CD4-positive, alpha-beta memory T cell (primary cell): ENCODE measurements around the gene DIP2C. TPM values are rescaled to one million over a fixed set of nuclear protein-coding genes. Genes with fewer than 3 reads are reported as not detected.
A peak's percentile ranks its signal among the peaks of the same experiment; 100 is the strongest.

Experiments used
- CTCF ChIA-PET: fragments of 350-600 bp; sonication (Branson Sonifier 250); formaldehyde crosslinking; loops from one replicate; lab custom pipeline; 2021; ENCODE audit warnings: inconsistent platforms; ENCODE audit not compliant: partially characterized antibody; lab: Charles Lee
- POLR2A ChIA-PET: fragments of 350-600 bp; sonication (Branson Sonifier 250); formaldehyde crosslinking; loops from one replicate; lab custom pipeline; 2021; ENCODE audit not compliant: partially characterized antibody; lab: Charles Lee
- DNase-seq, 5 donors: peaks; one replicate each; pipeline versions ENCODE4 v3.0.0 to v3.0.0-alpha.2; 2020 to 2022; ENCODE audit warnings: mixed read lengths in 1 of 5
- H3K27ac ChIP-seq: one replicate; pipeline ENCODE4 v1.7.0; 2013; ENCODE audit warnings: low read depth, low read length
- H3K27me3 ChIP-seq: 2 replicates; pipeline ENCODE4 v1.7.0; 2013; ENCODE audit warnings: mild to moderate bottlenecking, low read length, moderate library complexity; ENCODE audit not compliant: insufficient read depth
- H3K36me3 ChIP-seq: 2 replicates; pipeline ENCODE4 v1.7.0; 2013; ENCODE audit warnings: mild to moderate bottlenecking, low read length, moderate library complexity; ENCODE audit not compliant: insufficient read depth
- H3K4me1 ChIP-seq: 2 replicates; pipeline ENCODE4 v1.7.0; 2013; ENCODE audit warnings: mild to moderate bottlenecking, low read length, moderate library complexity; ENCODE audit not compliant: insufficient read depth
- H3K4me3 ChIP-seq, 2 donors: one replicate each; pipeline ENCODE4 v1.7.0; 2013; ENCODE audit warnings: low read length in 2 of 2, mild to moderate bottlenecking in 1 of 2
- H3K9me3 ChIP-seq, 2 donors: one replicate each; pipeline ENCODE4 v1.7.0; 2013; ENCODE audit warnings: low read length in 2 of 2, control low read depth in 1 of 2; ENCODE audit not compliant: control insufficient read depth in 1 of 2
- H3K27ac Mint-ChIP-seq, 7 donors: one replicate each; pipeline ENCODE4 v1.8.0; 2020 to 2021; ENCODE audit warnings: mixed read lengths in 7 of 7, mild to moderate bottlenecking in 6 of 7, inconsistent platforms in 3 of 7, moderate library complexity in 3 of 7
- H3K27me3 Mint-ChIP-seq, 2 donors: one replicate each; pipeline ENCODE4 v1.8.0; 2020 to 2021; ENCODE audit warnings: mixed read lengths in 2 of 2
- H3K36me3 Mint-ChIP-seq, 2 donors: one replicate each; pipeline ENCODE4 v1.8.0; 2020 to 2021; ENCODE audit warnings: mixed read lengths in 2 of 2, inconsistent platforms in 1 of 2, mild to moderate bottlenecking in 1 of 2
- H3K4me1 Mint-ChIP-seq, 4 donors: one replicate each; pipeline ENCODE4 v1.8.0; 2020 to 2021; ENCODE audit warnings: mixed read lengths in 4 of 4, mild to moderate bottlenecking in 1 of 4
- H3K4me3 Mint-ChIP-seq, 8 donors: one replicate each; pipeline ENCODE4 v1.8.0; 2020 to 2021; ENCODE audit warnings: mixed read lengths in 8 of 8, mild to moderate bottlenecking in 7 of 8, moderate library complexity in 6 of 8, inconsistent platforms in 3 of 8
- H3K9me3 Mint-ChIP-seq, 8 donors: one replicate each; pipeline ENCODE4 v1.8.0; 2020 to 2021; ENCODE audit warnings: mixed read lengths in 8 of 8, mild to moderate bottlenecking in 5 of 8, inconsistent platforms in 3 of 8, moderate library complexity in 1 of 8
- intact Hi-C: fragments of 100-400 bp; cut with micrococcal nuclease; formaldehyde crosslinking; loops from one replicate; pipeline ENCODE4 v1.15.1; 2023
- polyA plus RNA-seq, 2 donors: library from polyadenylated mRNA; unstranded; fragments of 300-500 nt; fragmentation: Illumina TruSeq; gene quantifications; one replicate each; pipeline ENCODE4 v1.2.3, GENCODE V29; 2021
- total RNA-seq, 2 experiments: library from RNA; stranded (reverse); gene quantifications; one replicate each; pipeline ENCODE4 v1.2.3, GENCODE V29; 2021

Gene DIP2C
- total and polyA plus RNA-seq, 4 experiments from 2014 or later = 1.1 to 6.0 (median 3.9) TPM

GRCh38 chr10:508726-509125 is 180.7 kb downstream of the DIP2C start:
- Mint-ChIP-seq H3K36me3 (no peaks in the 10 kb centered on the region), H3K4me3 (no peak overlapping the region), H3K27ac (no peak overlapping the region), H3K27me3 (peaks cover 0 to 5% of the 10 kb centered on the region in 2 donors), H3K9me3 (no peaks in the 10 kb centered on the region), H3K4me1 (peaks cover 13 to 22% (median 16%) of the 10 kb centered on the region in 4 donors)
- H3K9me3 ChIP-seq = no peaks in the 10 kb centered on the region
- ChIA-PET POLR2A (no interaction called here), CTCF (no interaction called here)
- DNase-seq = no peak
- H3K4me1 ChIP-seq = peaks cover 4% of the 10 kb centered on the region
- no peak overlapping the region for H3K4me3 ChIP-seq
- no peak overlapping the region for H3K27ac ChIP-seq
- H3K36me3 ChIP-seq = no peaks in the 10 kb centered on the region
- no peaks in the 10 kb centered on the region for H3K27me3 ChIP-seq
- intact Hi-C loops = no loop called here

GRCh38 chr10:507908-508444 is 181.5 kb downstream of the DIP2C start:
- POLR2A ChIA-PET = no interaction called here
- Mint-ChIP-seq H3K36me3 (no peaks in the 10 kb centered on the region), H3K9me3 (no peaks in the 10 kb centered on the region), H3K27me3 (peaks cover 2 to 5% of the 10 kb centered on the region in 2 donors), H3K4me1 (peaks cover 10 to 17% (median 13%) of the 10 kb centered on the region in 4 donors), H3K4me3 (peak overlapping the region in 2 of 8 donors; percentile 0 to 35), H3K27ac (no peak overlapping the region)
- Histone ChIP-seq H3K27me3 (no peaks in the 10 kb centered on the region), H3K4me3 (no peak overlapping the region), H3K4me1 (peaks cover 4% of the 10 kb centered on the region), H3K36me3 (no peaks in the 10 kb centered on the region), H3K9me3 (no peaks in the 10 kb centered on the region), H3K27ac (no peak overlapping the region)
- CTCF ChIA-PET = no interaction called here
- DNase-seq = no peak
- intact Hi-C loops = no loop called here

GRCh38 chr10:507355-507699 is 182.1 kb downstream of the DIP2C start:
- CTCF ChIA-PET = no interaction called here
- H3K36me3 ChIP-seq = no peaks in the 10 kb centered on the region
- no peaks in the 10 kb centered on the region for H3K36me3 Mint-ChIP-seq
- no peak overlapping the region for H3K4me3 Mint-ChIP-seq
- peaks cover 17 to 22% (median 19%) of the 10 kb centered on the region in 4 donors for H3K4me1 Mint-ChIP-seq
- POLR2A ChIA-PET = no interaction called here
- no peak for DNase-seq
- no peak overlapping the region for H3K27ac ChIP-seq
- intact Hi-C loops = no loop called here
- H3K4me1 ChIP-seq = peaks cover 4% of the 10 kb centered on the region
- peaks cover 4% of the 10 kb centered on the region in 2 donors for H3K27me3 Mint-ChIP-seq
- H3K9me3 Mint-ChIP-seq = no peaks in the 10 kb centered on the region
- no peaks in the 10 kb centered on the region for H3K9me3 ChIP-seq
- H3K4me3 ChIP-seq = no peak overlapping the region
- H3K27ac Mint-ChIP-seq = no peak overlapping the region
- H3K27me3 ChIP-seq = no peaks in the 10 kb centered on the region

- CTCF ChIA-PET = no interaction called here
- Mint-ChIP-seq H3K36me3 (no peaks in the 10 kb centered on the region), H3K4me3 (no peak overlapping the region), H3K27ac (no peak overlapping the region), H3K4me1 (peaks cover 21 to 28% (median 24%) of the 10 kb centered on the region in 4 donors), H3K9me3 (no peaks in the 10 kb centered on the region), H3K27me3 (peaks cover 4% of the 10 kb centered on the region in 2 donors)
- Histone ChIP-seq H3K4me1 (peaks cover 5% of the 10 kb centered on the region), H3K4me3 (no peak overlapping the region), H3K27ac (no peak overlapping the region), H3K27me3 (no peaks in the 10 kb centered on the region), H3K9me3 (no peaks in the 10 kb centered on the region), H3K36me3 (no peaks in the 10 kb centered on the region)
- POLR2A ChIA-PET = no interaction called here
- no peak for DNase-seq
- intact Hi-C loops = no loop called here
Observed at GRCh38 chr10:506451-507354, 182.8 kb downstream of the DIP2C start.

- Histone ChIP-seq H3K27me3 (no peaks in the 10 kb centered on the region), H3K4me1 (peaks cover 14% of the 10 kb centered on the region), H3K9me3 (no peaks in the 10 kb centered on the region), H3K27ac (no peak overlapping the region), H3K4me3 (no peak overlapping the region), H3K36me3 (no peaks in the 10 kb centered on the region)
- Mint-ChIP-seq H3K36me3 (no peaks in the 10 kb centered on the region), H3K9me3 (no peaks in the 10 kb centered on the region), H3K4me3 (no peak overlapping the region), H3K27me3 (peaks cover 4% of the 10 kb centered on the region in 2 donors), H3K27ac (no peak overlapping the region), H3K4me1 (peaks cover 21 to 35% (median 28%) of the 10 kb centered on the region in 4 donors)
- CTCF ChIA-PET = interaction anchor here (1.2 kb wide), 1 partner anchor 9 kb away, joined by 4 read pairs; no protein-coding TSS in a partner anchor
- POLR2A ChIA-PET = no interaction called here
- no peak for DNase-seq
- intact Hi-C loops = no loop called here
Observed at GRCh38 chr10:505419-505818, 184.0 kb downstream of the DIP2C start.

- H3K27me3 Mint-ChIP-seq = peaks cover 4% of the 10 kb centered on the region in 2 donors
- no peak overlapping the region for H3K27ac Mint-ChIP-seq
- Histone ChIP-seq H3K4me1 (peaks cover 21% of the 10 kb centered on the region), H3K27me3 (no peaks in the 10 kb centered on the region), H3K36me3 (no peaks in the 10 kb centered on the region), H3K4me3 (no peak overlapping the region), H3K27ac (no peak overlapping the region), H3K9me3 (no peaks in the 10 kb centered on the region)
- H3K9me3 Mint-ChIP-seq = no peaks in the 10 kb centered on the region
- DNase-seq = no peak
- CTCF ChIA-PET = interaction anchor here (1.2 kb wide), 1 partner anchor 10 kb away, joined by 4 read pairs; no protein-coding TSS in a partner anchor
- no peak overlapping the region for H3K4me3 Mint-ChIP-seq
- no peaks in the 10 kb centered on the region for H3K36me3 Mint-ChIP-seq
- peaks cover 22 to 38% (median 30%) of the 10 kb centered on the region in 4 donors for H3K4me1 Mint-ChIP-seq
- POLR2A ChIA-PET = no interaction called here
- intact Hi-C loops = no loop called here
Observed at GRCh38 chr10:504806-505205, 184.7 kb downstream of the DIP2C start.

GRCh38 chr10:504121-504611 is 185.3 kb downstream of the DIP2C start:
- H3K9me3 ChIP-seq = no peaks in the 10 kb centered on the region

More at GRCh38 chr10:504121-504611, 185.3 kb downstream of the DIP2C start:
- Mint-ChIP-seq H3K27ac (no peak overlapping the region), H3K4me3 (no peak overlapping the region), H3K36me3 (no peaks in the 10 kb centered on the region), H3K4me1 (peaks cover 22 to 38% (median 30%) of the 10 kb centered on the region in 4 donors), H3K9me3 (no peaks in the 10 kb centered on the region), H3K27me3 (peaks cover 4% of the 10 kb centered on the region in 2 donors)
- ChIA-PET POLR2A (no interaction called here), CTCF (no interaction called here)
- no peaks in the 10 kb centered on the region for H3K27me3 ChIP-seq
- no peak overlapping the region for H3K27ac ChIP-seq
- H3K4me1 ChIP-seq = peaks cover 21% of the 10 kb centered on the region
- DNase-seq = no peak
- no peaks in the 10 kb centered on the region for H3K36me3 ChIP-seq
- intact Hi-C loops = no loop called here
- H3K4me3 ChIP-seq = no peak overlapping the region
